Thyroid gland (tissue), 4 donors: ENCODE data around the gene HOXB9. TPM values are rescaled to one million over a fixed set of nuclear protein-coding genes. Genes with fewer than 3 reads are reported as not detected.

ENCODE experiments used
- DNase-seq, 2 donors: peaks; one replicate each; pipeline ENCODE4 v3.0.0-alpha.2; 2019
- H3K27ac ChIP-seq, 3 donors: fragments of 200-600 bp; sonication (generic); 1 replicate in 2 of 3; 2 replicates in 1 of 3; pipeline ENCODE4 v1.5.1; 2016 to 2019; ENCODE audit warnings: mild to moderate bottlenecking in 1 of 3, moderate library complexity in 1 of 3
- H3K27me3 ChIP-seq: fragments of 200-600 bp; sonication (generic); one replicate; pipeline ENCODE4 v1.5.1; 2019
- H3K36me3 ChIP-seq, 2 donors: fragments of 200-600 bp; sonication (generic); one replicate each; pipeline ENCODE4 v1.5.1; 2016 to 2019
- H3K4me1 ChIP-seq, 2 donors: fragments of 200-600 bp; sonication (generic); one replicate each; pipeline ENCODE4 v1.5.1; 2017 to 2019
- H3K4me3 ChIP-seq, 3 donors: fragments of 200-600 bp; sonication (generic); replicated peaks in 1 of 3; 1 replicate in 2 of 3; 2 replicates in 1 of 3; pipeline ENCODE4 v1.5.1; 2016; ENCODE audit warnings: mild to moderate bottlenecking in 1 of 3
- H3K9me3 ChIP-seq: fragments of 200-600 bp; sonication (generic); one replicate; pipeline ENCODE4 v1.5.1; 2017
- CTCF ChIP-seq, 6 experiments: fragments of 200-600 bp in 3 of 6; fragments of 450-650 bp in 3 of 6; sonication (generic) in 3 of 6; IDR thresholded peaks; one replicate each; pipeline ENCODE4 v1.5.1; 2016 to 2019; ENCODE audit warnings: antibody characterized with exemption in 6 of 6, mild to moderate bottlenecking in 2 of 6, inconsistent platforms in 1 of 6, moderate library complexity in 1 of 6
- POLR2A ChIP-seq, 2 donors: fragments of 450-650 bp; IDR thresholded peaks; one replicate each; pipeline ENCODE4 v1.6.1; 2017; ENCODE audit warnings: antibody characterized with exemption in 2 of 2, mild to moderate bottlenecking in 2 of 2, moderate library complexity in 1 of 2
- WGBS, 2 donors: methylation state at CpG; one replicate each; pipeline ENCODE4 v1.1.5; 2017; 5-methylcytosine and 5-hydroxymethylcytosine counted together
- intact Hi-C: fragments of 100-400 bp; cut with DNase I; formaldehyde crosslinking; loops from one replicate; pipeline ENCODE4 v1.15.1; 2023
- total RNA-seq, 4 donors: library from RNA; depleted of rRNA; stranded (reverse); fragments of >200 nt; gene quantifications; one replicate each; pipeline ENCODE4 v1.2.3, GENCODE V29; 2016

HOXB9 gene
- total RNA-seq, 4 donors from 2014 or later: not detected

GRCh38 chr17:48606892-48607614 lies 19.1 kb downstream of the HOXB9 start:
- intact Hi-C loops: no loop called here
- H3K27me3 ChIP-seq: peaks cover 71% of the 10 kb centered on the region

GRCh38 chr17:48605991-48606891 lies 19.9 kb downstream of the HOXB9 start:
- WGBS, 2 donors: 33 to 38% methylated on average over 41 of the region's 41 CpGs
- H3K27ac ChIP-seq: no peak overlapping the region
- intact Hi-C loops: no loop called here
- H3K9me3 ChIP-seq: no peaks in the 10 kb centered on the region
- peaks cover 9 to 21% of the 10 kb centered on the region in 2 donors for H3K4me1 ChIP-seq
- no peak overlapping the region for H3K4me3 ChIP-seq
- DNase-seq: no peak
- no peaks in the 10 kb centered on the region for H3K36me3 ChIP-seq
- H3K27me3 ChIP-seq: peaks cover 74% of the 10 kb centered on the region
- no peak for TF ChIP-seq CTCF (IDR thresholded peaks at IDR 0.05)
- TF ChIP-seq POLR2A (IDR thresholded peaks at IDR 0.05): no peak

More at GRCh38 chr17:48606892-48607614, 19.1 kb downstream of the HOXB9 start:
- no peak for DNase-seq
- Histone ChIP-seq H3K4me1 (peaks cover 9 to 29% of the 10 kb centered on the region in 2 donors), H3K9me3 (no peaks in the 10 kb centered on the region), H3K4me3 (no peak overlapping the region), H3K36me3 (no peaks in the 10 kb centered on the region), H3K27ac (no peak overlapping the region)
- TF ChIP-seq CTCF (IDR thresholded peaks at IDR 0.05) (no peak), POLR2A (IDR thresholded peaks at IDR 0.05) (no peak)
- WGBS, 2 donors: 42 to 44% methylated on average over 9 of the region's 9 CpGs

GRCh38 chr17:48605409-48605919 lies 20.7 kb downstream of the HOXB9 start:
- no peak for DNase-seq
- 17 to 25% methylated on average over 10 of the region's 10 CpGs for WGBS, 2 donors
- no peak overlapping the region for H3K4me3 ChIP-seq
- H3K27me3 ChIP-seq: peaks cover 70% of the 10 kb centered on the region
- no peak for TF ChIP-seq POLR2A (IDR thresholded peaks at IDR 0.05)
- TF ChIP-seq CTCF (IDR thresholded peaks at IDR 0.05): no peak
- H3K9me3 ChIP-seq: no peaks in the 10 kb centered on the region
- intact Hi-C loops: no loop called here
- peaks cover 5 to 13% of the 10 kb centered on the region in 2 donors for H3K4me1 ChIP-seq
- no peaks in the 10 kb centered on the region for H3K36me3 ChIP-seq
- no peak overlapping the region for H3K27ac ChIP-seq

GRCh38 chr17:48604770-48605329 lies 21.3 kb downstream of the HOXB9 start, which contains the start of gene HOXB6:
Gene HOXB6 (minus strand): TSS chr17:48604986. CDS start chr17:48598150, 6,836 bp downstream.
- Histone ChIP-seq H3K27me3 (peaks cover 64% of the 10 kb centered on the region), H3K9me3 (no peaks in the 10 kb centered on the region), H3K36me3 (no peaks in the 10 kb centered on the region), H3K4me1 (peaks cover 0 to 8% of the 10 kb centered on the region in 2 donors), H3K4me3 (no peak within 1 kb of the TSS), H3K27ac (no peak within 1 kb of the TSS)
- no peak for TF ChIP-seq CTCF (IDR thresholded peaks at IDR 0.05)
- TF ChIP-seq POLR2A (IDR thresholded peaks at IDR 0.05): no peak
- DNase-seq: no peak
- 13 to 20% methylated on average over 16 of the region's 16 CpGs for WGBS, 2 donors
- intact Hi-C loops: no loop called here
